ENCODE measurements around the gene PADI6. TPM values are rescaled to one million over a fixed set of nuclear protein-coding genes. Genes with fewer than 3 reads are reported as not detected.
A peak's percentile ranks its signal among the peaks of the same experiment; 100 is the strongest.
"Not testable (repeated sequence)": the region's sequence is repeated elsewhere in the genome, so short reads cannot be mapped to it uniquely, and the experiment has no call there.

Gene PADI6
- total RNA-seq, 1 donor from 2014 or later: not detected

DNA sequence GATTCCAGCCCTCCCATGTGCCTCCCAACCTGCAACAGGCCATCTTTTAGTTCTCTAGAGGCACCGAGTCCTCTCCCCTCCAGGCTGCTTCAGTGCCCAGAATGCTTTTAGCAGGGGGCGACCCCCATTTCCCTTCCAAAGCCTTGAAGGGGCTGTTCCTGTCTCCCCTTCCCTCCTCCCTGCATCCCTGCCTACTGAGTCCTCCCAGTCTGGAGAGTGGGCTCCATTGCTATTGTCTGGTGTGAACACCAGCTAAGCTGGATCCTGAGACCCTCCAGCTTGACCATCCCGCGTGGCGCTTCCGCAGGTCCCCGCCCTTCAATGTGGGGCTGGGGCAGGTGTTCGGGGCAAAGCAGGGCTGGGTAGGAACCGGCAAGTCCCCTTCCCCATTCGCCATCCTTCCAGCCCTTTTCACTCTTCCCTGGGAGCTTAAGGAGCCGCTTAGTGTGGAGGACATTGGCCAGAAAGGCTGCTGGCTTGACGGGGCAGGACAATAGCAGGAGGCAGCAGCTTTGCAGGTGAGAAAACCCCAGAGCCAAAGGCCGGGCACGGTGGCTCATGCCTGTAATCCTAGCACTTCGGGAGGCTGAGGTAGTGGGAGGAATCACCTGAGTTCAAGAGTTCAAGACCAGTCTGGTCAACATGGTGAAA is 32.2 kb downstream of the PADI6 start:
- Mint-ChIP-seq H3K4me3 (ENCODE audit: unreplicated experiment) (no peak overlapping the region), H3K27ac (ENCODE audit: unreplicated experiment) (no peak overlapping the region), H3K36me3 (ENCODE audit: unreplicated experiment) (peaks cover 22% of the 10 kb centered on the region), H3K4me1 (ENCODE audit: unreplicated experiment) (peaks cover 13% of the 10 kb centered on the region), H3K27me3 (ENCODE audit: unreplicated experiment) (no peaks in the 10 kb centered on the region), H3K9me3 (ENCODE audit: unreplicated experiment) (no peaks in the 10 kb centered on the region)
- TF ChIP-seq, protein P1, sequence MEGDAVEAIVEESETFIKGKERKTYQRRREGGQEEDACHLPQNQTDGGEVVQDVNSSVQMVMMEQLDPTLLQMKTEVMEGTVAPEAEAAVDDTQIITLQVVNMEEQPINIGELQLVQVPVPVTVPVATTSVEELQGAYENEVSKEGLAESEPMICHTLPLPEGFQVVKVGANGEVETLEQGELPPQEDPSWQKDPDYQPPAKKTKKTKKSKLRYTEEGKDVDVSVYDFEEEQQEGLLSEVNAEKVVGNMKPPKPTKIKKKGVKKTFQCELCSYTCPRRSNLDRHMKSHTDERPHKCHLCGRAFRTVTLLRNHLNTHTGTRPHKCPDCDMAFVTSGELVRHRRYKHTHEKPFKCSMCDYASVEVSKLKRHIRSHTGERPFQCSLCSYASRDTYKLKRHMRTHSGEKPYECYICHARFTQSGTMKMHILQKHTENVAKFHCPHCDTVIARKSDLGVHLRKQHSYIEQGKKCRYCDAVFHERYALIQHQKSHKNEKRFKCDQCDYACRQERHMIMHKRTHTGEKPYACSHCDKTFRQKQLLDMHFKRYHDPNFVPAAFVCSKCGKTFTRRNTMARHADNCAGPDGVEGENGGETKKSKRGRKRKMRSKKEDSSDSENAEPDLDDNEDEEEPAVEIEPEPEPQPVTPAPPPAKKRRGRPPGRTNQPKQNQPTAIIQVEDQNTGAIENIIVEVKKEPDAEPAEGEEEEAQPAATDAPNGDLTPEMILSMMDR (IDR thresholded peaks at IDR 0.05): no peak
- no peak for DNase-seq (ENCODE audit: extremely low spot score, unreplicated experiment)

DNA sequence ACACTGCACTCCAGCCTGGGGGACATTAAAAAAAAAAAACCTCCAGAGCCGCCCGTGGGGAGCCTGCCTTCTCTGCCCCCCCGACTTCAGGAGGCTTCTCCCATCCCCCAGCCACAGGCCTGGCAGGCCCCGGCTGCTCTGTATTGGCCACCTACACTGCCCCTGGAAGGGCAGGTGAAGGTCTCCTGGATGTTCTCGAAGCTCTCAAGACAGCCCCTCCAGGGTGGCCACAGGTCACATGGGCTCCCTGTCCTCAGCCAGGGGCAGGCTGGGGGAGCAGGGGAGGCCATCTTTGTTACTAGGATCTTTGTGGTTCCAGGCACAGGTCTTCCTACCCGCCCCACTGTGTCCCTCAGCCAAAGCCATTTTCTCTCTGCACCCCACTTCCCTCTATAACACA is 32.8 kb downstream of the PADI6 start:
- Mint-ChIP-seq H3K27me3 (ENCODE audit: unreplicated experiment) (no peaks in the 10 kb centered on the region), H3K36me3 (ENCODE audit: unreplicated experiment) (peaks cover 29% of the 10 kb centered on the region), H3K4me3 (ENCODE audit: unreplicated experiment) (no peak overlapping the region), H3K4me1 (ENCODE audit: unreplicated experiment) (peaks cover 13% of the 10 kb centered on the region), H3K27ac (ENCODE audit: unreplicated experiment) (no peak overlapping the region), H3K9me3 (ENCODE audit: unreplicated experiment) (no peaks in the 10 kb centered on the region)
- no peak for DNase-seq (ENCODE audit: extremely low spot score, unreplicated experiment)
- TF ChIP-seq, protein P1 (IDR thresholded peaks at IDR 0.05): no peak

DNA sequence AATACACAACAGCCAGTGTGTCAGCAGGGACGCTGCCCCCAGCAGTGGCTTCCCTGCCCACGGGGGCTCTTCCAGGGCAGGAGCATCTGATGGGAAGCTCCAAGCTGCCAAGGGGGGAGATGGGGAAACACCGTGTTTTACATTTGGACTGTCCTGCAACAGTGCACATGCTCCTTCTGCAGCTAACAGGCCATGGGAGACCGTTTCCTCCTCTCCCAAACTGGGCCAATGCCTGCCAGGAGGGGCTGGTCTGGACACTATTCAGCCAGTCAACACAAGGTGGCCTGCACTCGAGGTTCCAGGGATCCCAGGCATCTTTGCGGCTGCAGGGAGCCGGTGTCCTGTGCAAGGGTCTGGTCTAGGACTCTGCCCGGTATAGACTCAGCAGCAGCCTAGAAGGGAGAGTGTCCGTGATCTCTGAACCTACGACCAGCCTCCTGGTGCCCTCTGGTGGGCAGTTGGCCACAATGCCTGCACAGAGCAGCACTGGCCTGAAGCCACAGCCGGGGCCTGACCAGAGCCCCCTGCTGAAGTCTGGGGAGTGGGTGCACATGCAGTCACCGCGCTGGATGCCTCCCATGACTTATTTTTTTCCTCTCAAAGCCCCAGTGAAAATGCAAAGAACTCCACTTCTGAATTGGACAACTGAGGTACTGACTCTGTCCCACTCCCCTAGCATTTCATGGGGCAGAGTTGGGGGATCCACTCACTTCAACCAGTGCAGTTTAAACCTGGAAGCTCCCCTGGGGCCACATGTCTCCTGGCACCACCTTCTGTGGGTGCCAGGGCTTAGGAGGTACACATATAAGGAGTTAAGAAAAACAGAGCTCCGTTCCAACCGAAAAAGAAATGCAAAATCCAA is 34.1 kb downstream of the PADI6 start:
- DNase-seq (ENCODE audit: extremely low spot score, unreplicated experiment): peak; percentile 89
- no peak overlapping the region for H3K4me3 Mint-ChIP-seq (ENCODE audit: unreplicated experiment)
- H3K27me3 Mint-ChIP-seq (ENCODE audit: unreplicated experiment): no peaks in the 10 kb centered on the region
- H3K27ac Mint-ChIP-seq (ENCODE audit: unreplicated experiment): no peak overlapping the region
- H3K9me3 Mint-ChIP-seq (ENCODE audit: unreplicated experiment): no peaks in the 10 kb centered on the region
- H3K36me3 Mint-ChIP-seq (ENCODE audit: unreplicated experiment): peaks cover 38% of the 10 kb centered on the region
- peaks cover 13% of the 10 kb centered on the region for H3K4me1 Mint-ChIP-seq (ENCODE audit: unreplicated experiment)
- TF ChIP-seq, protein P1 (IDR thresholded peaks at IDR 0.05): peak; percentile 88

DNA sequence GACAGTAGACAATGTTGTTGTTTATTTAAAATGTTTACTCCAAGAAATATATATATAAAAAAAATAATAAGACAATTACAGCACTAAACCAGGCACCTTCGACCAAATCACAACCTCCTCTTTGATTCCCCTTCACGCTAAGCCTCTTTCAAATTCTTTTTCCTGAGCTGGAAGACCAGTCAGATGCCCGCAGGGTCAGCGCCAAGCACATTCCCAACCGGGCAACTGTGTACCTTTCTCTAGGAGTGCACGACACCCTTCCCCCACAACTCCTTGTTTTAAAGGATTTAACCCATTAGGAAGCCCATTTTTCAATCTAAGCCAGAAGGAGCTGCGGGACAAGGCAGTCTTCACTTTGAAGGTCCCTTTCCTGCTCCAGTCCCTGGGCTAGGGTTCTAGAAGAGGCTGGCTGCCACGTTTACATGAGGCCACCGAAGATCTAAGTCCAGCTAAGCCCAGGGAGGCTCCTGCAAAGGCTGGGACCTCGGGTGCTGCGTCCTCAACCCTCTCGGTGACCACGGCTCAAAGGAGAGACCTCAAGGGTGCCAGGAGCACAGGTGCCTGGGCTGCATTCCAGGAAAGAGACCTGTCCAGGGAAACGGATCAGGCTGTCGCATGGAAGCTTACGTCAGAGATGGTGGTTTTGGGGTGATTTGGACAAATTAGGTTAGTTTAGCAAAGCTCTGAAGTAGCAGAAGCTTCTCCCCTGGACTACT is 34.9 kb downstream of the PADI6 start:
- DNase-seq (ENCODE audit: extremely low spot score, unreplicated experiment); H3K9me3 Mint-ChIP-seq (ENCODE audit: unreplicated experiment); H3K27ac Mint-ChIP-seq (ENCODE audit: unreplicated experiment); H3K27me3 Mint-ChIP-seq (ENCODE audit: unreplicated experiment); H3K4me3 Mint-ChIP-seq (ENCODE audit: unreplicated experiment): not testable (repeated sequence)
- Mint-ChIP-seq H3K4me1 (ENCODE audit: unreplicated experiment) (peaks cover 13% of the 10 kb centered on the region), H3K36me3 (ENCODE audit: unreplicated experiment) (peaks cover 38% of the 10 kb centered on the region)

DNA sequence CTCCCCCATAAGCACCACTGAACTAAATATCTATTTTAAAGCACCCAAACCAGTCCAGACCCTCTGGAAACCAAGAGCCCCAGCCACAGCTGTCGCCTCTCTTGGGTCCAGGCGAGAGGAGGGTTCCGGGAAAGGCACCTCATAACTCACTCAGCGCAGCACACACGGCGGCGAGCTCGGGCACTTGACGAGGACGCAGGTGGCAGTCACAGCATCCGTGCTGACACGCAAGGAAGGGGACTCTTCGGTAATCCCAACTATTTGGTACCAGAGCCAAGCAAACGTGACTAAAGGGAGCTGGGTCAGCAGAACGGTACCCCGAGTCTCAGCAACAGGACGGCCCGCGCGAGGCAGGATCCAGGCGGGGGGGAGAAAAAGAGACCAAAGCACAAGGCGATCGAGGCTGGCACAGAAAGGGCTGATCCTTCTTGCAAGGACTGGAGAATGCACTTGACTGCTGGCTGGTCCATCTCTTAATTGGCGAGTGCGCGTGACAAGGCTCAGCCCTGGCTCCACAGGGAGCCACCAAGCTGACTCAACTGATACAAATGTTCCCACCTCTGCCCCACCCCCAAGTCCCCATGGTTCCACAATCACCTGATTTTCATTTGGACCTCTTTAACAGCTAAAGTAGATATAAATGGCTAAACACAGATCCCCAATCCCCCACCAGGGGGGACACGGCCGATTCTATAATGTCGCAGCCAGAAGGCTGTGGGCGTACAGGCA is 36.0 kb downstream of the PADI6 start:
- H3K4me3 Mint-ChIP-seq (ENCODE audit: unreplicated experiment); H3K9me3 Mint-ChIP-seq (ENCODE audit: unreplicated experiment); H3K27ac Mint-ChIP-seq (ENCODE audit: unreplicated experiment); H3K27me3 Mint-ChIP-seq (ENCODE audit: unreplicated experiment); DNase-seq (ENCODE audit: extremely low spot score, unreplicated experiment): not testable (repeated sequence)
- peaks cover 13% of the 10 kb centered on the region for H3K4me1 Mint-ChIP-seq (ENCODE audit: unreplicated experiment)
- H3K36me3 Mint-ChIP-seq (ENCODE audit: unreplicated experiment): peaks cover 46% of the 10 kb centered on the region

Measured in osteocyte (in vitro differentiated cells).